ENCODE measurements around the gene FAM83F. TPM values are rescaled to one million over a fixed set of nuclear protein-coding genes. Genes with fewer than 3 reads are reported as not detected.

The FAM83F gene
- total and polyA plus RNA-seq, 4 donors = 0.39 to 1.5 (median 1.2) TPM

DNA sequence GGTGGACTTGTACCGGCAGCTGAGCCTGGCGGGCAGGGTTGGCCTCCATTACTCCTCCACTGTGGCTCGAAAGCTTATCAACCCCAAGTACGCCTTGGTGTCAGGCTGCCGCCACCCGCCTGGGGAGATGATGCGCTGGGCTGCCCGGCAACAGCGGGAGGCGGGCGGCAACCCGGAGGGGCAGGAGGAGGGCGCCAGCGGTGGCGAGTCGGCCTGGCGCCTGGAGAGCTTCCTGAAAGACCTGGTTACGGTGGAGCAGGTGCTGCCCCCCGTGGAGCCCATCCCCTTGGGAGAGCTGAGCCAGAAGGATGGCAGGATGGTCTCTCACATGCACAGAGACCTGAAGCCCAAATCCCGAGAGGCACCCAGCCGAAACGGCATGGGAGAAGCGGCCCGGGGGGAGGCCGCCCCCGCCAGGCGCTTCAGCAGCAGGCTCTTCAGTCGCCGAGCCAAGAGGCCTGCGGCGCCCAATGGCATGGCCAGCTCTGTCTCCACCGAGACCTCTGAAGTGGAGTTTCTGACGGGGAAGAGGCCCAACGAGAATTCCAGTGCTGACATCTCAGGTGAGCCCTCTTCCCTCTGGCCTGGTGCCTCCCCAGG lies 26.7 kb downstream of the FAM83F start (continued):
- no peak for TF ChIP-seq FOXA2 (IDR thresholded peaks at IDR 0.05)

GRCh38 chr22:40022536-40023240 lies 27.9 kb downstream of the FAM83F start:
- no peak overlapping the region for H3K27ac ChIP-seq (ENCODE audit: low read depth in 1 of 2, low read length in 2 of 2)
- DNase-seq (ENCODE audit: low spot score) = no peak
- no peak overlapping the region for H3K9ac ChIP-seq (ENCODE audit: low read depth in 1 of 2, low read length in 2 of 2)
- H3K9me3 ChIP-seq (ENCODE audit: control insufficient read depth in 4 of 4, low read length in 3 of 4) = no peaks in the 10 kb centered on the region
- no peaks in the 10 kb centered on the region for H3K36me3 ChIP-seq (ENCODE audit: control insufficient read depth in 4 of 4, insufficient read depth in 3 of 4, low read depth in 1 of 4, low read length in 3 of 4)
- WGBS = 85% methylated on average over 11 of the region's 11 CpGs
- H3K4me1 ChIP-seq (ENCODE audit: control insufficient read depth in 4 of 4, insufficient read depth in 4 of 4, low read length in 3 of 4) = no peaks in the 10 kb centered on the region
- H3K4me3 ChIP-seq (ENCODE audit: low read depth in 1 of 3, low read length in 3 of 3) = no peak overlapping the region
- no peaks in the 10 kb centered on the region for H3K27me3 ChIP-seq (ENCODE audit: control insufficient read depth in 4 of 4, insufficient read depth in 4 of 4, low read length in 3 of 4)
- TF ChIP-seq FOXA1 (IDR thresholded peaks at IDR 0.05) (no peak), FOXA2 (IDR thresholded peaks at IDR 0.05) (no peak), HNF4A (conservative IDR thresholded peaks at IDR 0.05) (no peak), EGR1 (IDR thresholded peaks at IDR 0.05; ENCODE audit: low read depth in 2 of 2) (no peak), HNF4G (IDR thresholded peaks at IDR 0.05) (no peak), JUND (IDR thresholded peaks at IDR 0.05) (no peak), GABPA (IDR thresholded peaks at IDR 0.05 in 1 of 2, conservative IDR thresholded peaks at IDR 0.05 in 1 of 2) (no peak), RAD21 (IDR thresholded peaks at IDR 0.05) (no peak), REST (IDR thresholded peaks at IDR 0.05) (no peak), ATF3 (IDR thresholded peaks at IDR 0.05) (no peak), NR2F2 (IDR thresholded peaks at IDR 0.05) (no peak), SP1 (IDR thresholded peaks at IDR 0.05) (no peak), YY1 (IDR thresholded peaks at IDR 0.05) (no peak), TAF1 (conservative IDR thresholded peaks at IDR 0.05) (no peak)
- TF ChIP-seq, protein P1, sequence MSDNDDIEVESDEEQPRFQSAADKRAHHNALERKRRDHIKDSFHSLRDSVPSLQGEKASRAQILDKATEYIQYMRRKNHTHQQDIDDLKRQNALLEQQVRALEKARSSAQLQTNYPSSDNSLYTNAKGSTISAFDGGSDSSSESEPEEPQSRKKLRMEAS (IDR thresholded peaks at IDR 0.05) = no peak
- TF ChIP-seq, protein P2, sequence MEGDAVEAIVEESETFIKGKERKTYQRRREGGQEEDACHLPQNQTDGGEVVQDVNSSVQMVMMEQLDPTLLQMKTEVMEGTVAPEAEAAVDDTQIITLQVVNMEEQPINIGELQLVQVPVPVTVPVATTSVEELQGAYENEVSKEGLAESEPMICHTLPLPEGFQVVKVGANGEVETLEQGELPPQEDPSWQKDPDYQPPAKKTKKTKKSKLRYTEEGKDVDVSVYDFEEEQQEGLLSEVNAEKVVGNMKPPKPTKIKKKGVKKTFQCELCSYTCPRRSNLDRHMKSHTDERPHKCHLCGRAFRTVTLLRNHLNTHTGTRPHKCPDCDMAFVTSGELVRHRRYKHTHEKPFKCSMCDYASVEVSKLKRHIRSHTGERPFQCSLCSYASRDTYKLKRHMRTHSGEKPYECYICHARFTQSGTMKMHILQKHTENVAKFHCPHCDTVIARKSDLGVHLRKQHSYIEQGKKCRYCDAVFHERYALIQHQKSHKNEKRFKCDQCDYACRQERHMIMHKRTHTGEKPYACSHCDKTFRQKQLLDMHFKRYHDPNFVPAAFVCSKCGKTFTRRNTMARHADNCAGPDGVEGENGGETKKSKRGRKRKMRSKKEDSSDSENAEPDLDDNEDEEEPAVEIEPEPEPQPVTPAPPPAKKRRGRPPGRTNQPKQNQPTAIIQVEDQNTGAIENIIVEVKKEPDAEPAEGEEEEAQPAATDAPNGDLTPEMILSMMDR (IDR thresholded peaks at IDR 0.05; ENCODE audit: low read depth, low read length, missing input control) = no peak
- TF ChIP-seq, protein P3, sequence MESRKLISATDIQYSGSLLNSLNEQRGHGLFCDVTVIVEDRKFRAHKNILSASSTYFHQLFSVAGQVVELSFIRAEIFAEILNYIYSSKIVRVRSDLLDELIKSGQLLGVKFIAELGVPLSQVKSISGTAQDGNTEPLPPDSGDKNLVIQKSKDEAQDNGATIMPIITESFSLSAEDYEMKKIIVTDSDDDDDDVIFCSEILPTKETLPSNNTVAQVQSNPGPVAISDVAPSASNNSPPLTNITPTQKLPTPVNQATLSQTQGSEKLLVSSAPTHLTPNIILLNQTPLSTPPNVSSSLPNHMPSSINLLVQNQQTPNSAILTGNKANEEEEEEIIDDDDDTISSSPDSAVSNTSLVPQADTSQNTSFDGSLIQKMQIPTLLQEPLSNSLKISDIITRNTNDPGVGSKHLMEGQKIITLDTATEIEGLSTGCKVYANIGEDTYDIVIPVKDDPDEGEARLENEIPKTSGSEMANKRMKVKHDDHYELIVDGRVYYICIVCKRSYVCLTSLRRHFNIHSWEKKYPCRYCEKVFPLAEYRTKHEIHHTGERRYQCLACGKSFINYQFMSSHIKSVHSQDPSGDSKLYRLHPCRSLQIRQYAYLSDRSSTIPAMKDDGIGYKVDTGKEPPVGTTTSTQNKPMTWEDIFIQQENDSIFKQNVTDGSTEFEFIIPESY (IDR thresholded peaks at IDR 0.05) = no peak
